ENCODE data around the gene RAB3D.

Gene RAB3D

GRCh38 chr19:11338569-11339253, 746 bp downstream of the RAB3D start (continued):
- TF ChIP-seq, protein P1, sequence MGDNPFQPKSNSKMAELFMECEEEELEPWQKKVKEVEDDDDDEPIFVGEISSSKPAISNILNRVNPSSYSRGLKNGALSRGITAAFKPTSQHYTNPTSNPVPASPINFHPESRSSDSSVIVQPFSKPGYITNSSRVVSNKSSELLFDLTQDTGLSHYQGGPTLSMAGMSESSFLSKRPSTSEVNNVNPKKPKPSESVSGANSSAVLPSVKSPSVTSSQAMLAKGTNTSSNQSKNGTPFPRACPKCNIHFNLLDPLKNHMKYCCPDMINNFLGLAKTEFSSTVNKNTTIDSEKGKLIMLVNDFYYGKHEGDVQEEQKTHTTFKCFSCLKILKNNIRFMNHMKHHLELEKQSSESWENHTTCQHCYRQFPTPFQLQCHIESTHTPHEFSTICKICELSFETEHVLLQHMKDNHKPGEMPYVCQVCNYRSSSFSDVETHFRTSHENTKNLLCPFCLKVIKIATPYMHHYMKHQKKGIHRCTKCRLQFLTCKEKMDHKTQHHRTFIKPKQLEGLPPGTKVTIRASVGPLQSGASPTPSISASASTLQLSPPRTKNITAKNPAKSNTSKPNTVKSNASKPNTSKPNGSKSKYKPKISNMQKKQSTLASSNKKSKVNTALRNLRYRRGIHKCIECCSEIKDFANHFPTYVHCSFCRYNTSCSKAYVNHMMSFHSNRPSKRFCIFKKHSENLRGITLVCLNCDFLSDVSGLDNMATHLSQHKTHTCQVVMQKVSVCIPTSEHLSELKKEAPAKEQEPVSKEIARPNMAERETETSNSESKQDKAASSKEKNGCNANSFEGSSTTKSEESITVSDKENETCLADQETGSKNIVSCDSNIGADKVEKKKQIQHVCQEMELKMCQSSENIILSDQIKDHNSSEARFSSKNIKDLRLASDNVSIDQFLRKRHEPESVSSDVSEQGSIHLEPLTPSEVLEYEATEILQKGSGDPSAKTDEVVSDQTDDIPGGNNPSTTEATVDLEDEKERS (tag by site-specific recombination; IDR thresholded peaks at IDR 0.05) = no peak
- TF ChIP-seq ZNF174 (tag by site-specific recombination; IDR thresholded peaks at IDR 0.05) (no peak), ZNF266 (tag by site-specific recombination; IDR thresholded peaks at IDR 0.05; ENCODE audit: low read depth) (no peak), SP2 (tag by site-specific recombination; IDR thresholded peaks at IDR 0.05) (no peak), MYNN (tag by site-specific recombination; IDR thresholded peaks at IDR 0.05; ENCODE audit: borderline replicate concordance) (no peak), HOXD13 (CRISPR knock-in tag; IDR thresholded peaks at IDR 0.05; ENCODE audit: borderline replicate concordance) (no peak), ZNF610 (tag by site-specific recombination; IDR thresholded peaks at IDR 0.05; ENCODE audit: borderline replicate concordance) (no peak), ZFHX2 (tag by site-specific recombination; conservative IDR thresholded peaks at IDR 0.05) (peak; percentile 95), ZFP37 (tag by site-specific recombination; IDR thresholded peaks at IDR 0.05) (no peak), SCRT1 (tag by site-specific recombination; IDR thresholded peaks at IDR 0.05; ENCODE audit: borderline replicate concordance) (no peak), ZNF837 (tag by site-specific recombination; IDR thresholded peaks at IDR 0.05) (no peak), ZNF677 (tag by site-specific recombination; IDR thresholded peaks at IDR 0.05) (no peak), ZBTB48 (tag by site-specific recombination; IDR thresholded peaks at IDR 0.05) (no peak), ZBTB11 (tag by site-specific recombination; conservative IDR thresholded peaks at IDR 0.05; ENCODE audit: low read depth) (no peak), ZNF529 (tag by site-specific recombination; IDR thresholded peaks at IDR 0.05; ENCODE audit: insufficient replicate concordance) (no peak), ZNF302 (tag by site-specific recombination; IDR thresholded peaks at IDR 0.05; ENCODE audit: low read depth) (no peak), GLIS1 (tag by site-specific recombination; IDR thresholded peaks at IDR 0.05) (no peak), KLF10 (tag by site-specific recombination; IDR thresholded peaks at IDR 0.05) (no peak), ZNF426 (tag by site-specific recombination; IDR thresholded peaks at IDR 0.05) (no peak), GFI1B (tag by site-specific recombination; IDR thresholded peaks at IDR 0.05) (no peak), PRDM10 (tag by site-specific recombination; IDR thresholded peaks at IDR 0.05) (peak; percentile 53), EGR2 (tag by site-specific recombination; IDR thresholded peaks at IDR 0.05; ENCODE audit: low read depth) (peak; percentile 93), ZSCAN30 (tag by site-specific recombination; IDR thresholded peaks at IDR 0.05) (no peak), ZNF248 (tag by site-specific recombination; IDR thresholded peaks at IDR 0.05) (no peak), ZNF335 (tag by site-specific recombination; conservative IDR thresholded peaks at IDR 0.05) (peak; percentile 78), ZNF654 (tag by site-specific recombination; IDR thresholded peaks at IDR 0.05; ENCODE audit: low read depth) (no peak)
- TF ChIP-seq, protein P2, sequence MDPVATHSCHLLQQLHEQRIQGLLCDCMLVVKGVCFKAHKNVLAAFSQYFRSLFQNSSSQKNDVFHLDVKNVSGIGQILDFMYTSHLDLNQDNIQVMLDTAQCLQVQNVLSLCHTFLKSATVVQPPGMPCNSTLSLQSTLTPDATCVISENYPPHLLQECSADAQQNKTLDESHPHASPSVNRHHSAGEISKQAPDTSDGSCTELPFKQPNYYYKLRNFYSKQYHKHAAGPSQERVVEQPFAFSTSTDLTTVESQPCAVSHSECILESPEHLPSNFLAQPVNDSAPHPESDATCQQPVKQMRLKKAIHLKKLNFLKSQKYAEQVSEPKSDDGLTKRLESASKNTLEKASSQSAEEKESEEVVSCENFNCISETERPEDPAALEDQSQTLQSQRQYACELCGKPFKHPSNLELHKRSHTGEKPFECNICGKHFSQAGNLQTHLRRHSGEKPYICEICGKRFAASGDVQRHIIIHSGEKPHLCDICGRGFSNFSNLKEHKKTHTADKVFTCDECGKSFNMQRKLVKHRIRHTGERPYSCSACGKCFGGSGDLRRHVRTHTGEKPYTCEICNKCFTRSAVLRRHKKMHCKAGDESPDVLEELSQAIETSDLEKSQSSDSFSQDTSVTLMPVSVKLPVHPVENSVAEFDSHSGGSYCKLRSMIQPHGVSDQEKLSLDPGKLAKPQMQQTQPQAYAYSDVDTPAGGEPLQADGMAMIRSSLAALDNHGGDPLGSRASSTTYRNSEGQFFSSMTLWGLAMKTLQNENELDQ (tag by site-specific recombination; IDR thresholded peaks at IDR 0.05; ENCODE audit: low read depth) = no peak
